NCI-H1694 (cell line): ENCODE measurements around the gene TFF2.

ENCODE experiments used
- DNase-seq: peaks from one replicate; lab custom pipeline; 2025; lab: John Stamatoyannopoulos, UW

Gene TFF2

GRCh38 chr21:42346866-42347600, 3.8 kb downstream of the TFF2 start:
- no peak for DNase-seq

- no peak for DNase-seq
These were observed 4.4 kb downstream of the TFF2 start for GRCh38 chr21:42346441-42346840.

- no peak for DNase-seq
These were observed 6.2 kb downstream of the TFF2 start for GRCh38 chr21:42344631-42345030.

- no peak for DNase-seq
These were observed 6.8 kb downstream of the TFF2 start for GRCh38 chr21:42343963-42344510.

GRCh38 chr21:42343556-42343955, 7.2 kb downstream of the TFF2 start:
- DNase-seq = no peak

- no peak for DNase-seq
These were observed 7.7 kb downstream of the TFF2 start for GRCh38 chr21:42343101-42343500.

GRCh38 chr21:42341776-42342542, 8.8 kb downstream of the TFF2 start:
- no peak for DNase-seq

GRCh38 chr21:42340187-42341050, 10.4 kb downstream of the TFF2 start:
- DNase-seq = no peak

GRCh38 chr21:42338729-42339715, 11.8 kb downstream of the TFF2 start:
- no peak for DNase-seq

- peak; percentile 88 for DNase-seq
These were observed 12.7 kb downstream of the TFF2 start for GRCh38 chr21:42337830-42338728.

- DNase-seq = no peak
These were observed 13.5 kb downstream of the TFF2 start for GRCh38 chr21:42337276-42337675.

GRCh38 chr21:42336054-42336453, 14.7 kb downstream of the TFF2 start:
- DNase-seq = no peak

- no peak for DNase-seq
These were observed 18.1 kb downstream of the TFF2 start for GRCh38 chr21:42332557-42333317.

- DNase-seq = no peak
These were observed 19.1 kb downstream of the TFF2 start for GRCh38 chr21:42331660-42332059.

- DNase-seq = no peak
These were observed 20.1 kb downstream of the TFF2 start for GRCh38 chr21:42330380-42331371.

GRCh38 chr21:42324896-42325295, 25.9 kb downstream of the TFF2 start:
- no peak for DNase-seq

GRCh38 chr21:42321845-42322244, 28.9 kb downstream of the TFF2 start:
- DNase-seq = no peak

GRCh38 chr21:42321231-42321630, 29.6 kb downstream of the TFF2 start:
- DNase-seq = no peak
